Sigmoid colon (tissue), 7 donors: ENCODE measurements around the gene SOX13. TPM values are rescaled to one million over a fixed set of nuclear protein-coding genes. Genes with fewer than 3 reads are reported as not detected.

Experiments used
- DNase-seq: peaks from one replicate; pipeline ENCODE4 v3.0.0-alpha.2; 2019
- H3K27ac ChIP-seq, 4 donors: fragments of 200-600 bp; sonication (generic); one replicate each; pipeline ENCODE4 v1.5.1; 2016 to 2019; ENCODE audit warnings: mild to moderate bottlenecking in 1 of 4
- H3K27me3 ChIP-seq, 3 donors: fragments of 200-600 bp; sonication (generic); one replicate each; pipeline ENCODE4 v1.5.1; 2019; ENCODE audit warnings: mild to moderate bottlenecking in 1 of 3
- H3K36me3 ChIP-seq, 4 donors: fragments of 200-600 bp; sonication (generic); one replicate each; pipeline ENCODE4 v1.5.1; 2016 to 2019
- H3K4me1 ChIP-seq, 4 donors: fragments of 200-600 bp; sonication (generic); one replicate each; pipeline ENCODE4 v1.5.1; 2017 to 2019
- H3K4me3 ChIP-seq, 4 donors: fragments of 200-600 bp; sonication (generic); one replicate each; pipeline ENCODE4 v1.5.1; 2017 to 2019; ENCODE audit warnings: mild to moderate bottlenecking in 2 of 4, moderate library complexity in 1 of 4
- H3K9me3 ChIP-seq, 4 donors: fragments of 200-600 bp in 3 of 4; sonication (generic) in 3 of 4; one replicate each; pipeline versions ENCODE4 v1.5.1 to v1.6.1; 2013 to 2019
- CTCF ChIP-seq, 4 experiments: fragments of 450-650 bp in 3 of 4; fragments of 200-600 bp in 1 of 4; IDR thresholded peaks; one replicate each; pipeline ENCODE4 v1.5.1; 2016 to 2019; ENCODE audit warnings: antibody characterized with exemption in 4 of 4, mild to moderate bottlenecking in 3 of 4, moderate library complexity in 2 of 4
- EP300 ChIP-seq, 4 donors: sonication (generic); formaldehyde crosslinking; IDR thresholded peaks; one replicate each; pipeline ENCODE4 v1.6.1; 2017; ENCODE audit warnings: antibody characterized with exemption in 4 of 4
- POLR2A ChIP-seq, 2 donors: fragments of 450-650 bp; IDR thresholded peaks; one replicate each; pipeline ENCODE4 v1.6.1; 2016; ENCODE audit warnings: antibody characterized with exemption in 2 of 2, mild to moderate bottlenecking in 2 of 2, moderate library complexity in 2 of 2
- POLR2AphosphoS5 ChIP-seq, 4 donors: sonication (generic); formaldehyde crosslinking; IDR thresholded peaks; one replicate each; pipeline ENCODE4 v1.6.1; 2017; ENCODE audit warnings: antibody characterized with exemption in 4 of 4
- WGBS, 2 donors: extraction: QIAGEN DNeasy Blood & Tissue Kit; methylation state at CpG; one replicate each; pipeline ENCODE4 v1.1.7; 2013; 5-methylcytosine and 5-hydroxymethylcytosine counted together
- intact Hi-C: fragments of 100-400 bp; cut with DNase I; formaldehyde crosslinking; loops from one replicate; pipeline ENCODE4 v1.15.1; 2023
- polyA plus RNA-seq, 3 donors: library from polyadenylated mRNA; stranded (reverse); fragments of 200-250 nt; gene quantifications; one replicate each; pipeline ENCODE4 v1.2.3, GENCODE V29; 2013
- total RNA-seq, 4 donors: library from RNA; depleted of rRNA; stranded (reverse); fragments of >200 nt; gene quantifications; one replicate each; pipeline ENCODE4 v1.1.0, GENCODE V29; 2016
- donor health status: healthy with polysubstance abuse.
- donor health status: Bipolar disorder and iron deficiency.
- donor health status: healthy.

The SOX13 gene
- total and polyA plus RNA-seq, 7 donors: 9.6 to 58.4 (median 28.5) TPM

DNA sequence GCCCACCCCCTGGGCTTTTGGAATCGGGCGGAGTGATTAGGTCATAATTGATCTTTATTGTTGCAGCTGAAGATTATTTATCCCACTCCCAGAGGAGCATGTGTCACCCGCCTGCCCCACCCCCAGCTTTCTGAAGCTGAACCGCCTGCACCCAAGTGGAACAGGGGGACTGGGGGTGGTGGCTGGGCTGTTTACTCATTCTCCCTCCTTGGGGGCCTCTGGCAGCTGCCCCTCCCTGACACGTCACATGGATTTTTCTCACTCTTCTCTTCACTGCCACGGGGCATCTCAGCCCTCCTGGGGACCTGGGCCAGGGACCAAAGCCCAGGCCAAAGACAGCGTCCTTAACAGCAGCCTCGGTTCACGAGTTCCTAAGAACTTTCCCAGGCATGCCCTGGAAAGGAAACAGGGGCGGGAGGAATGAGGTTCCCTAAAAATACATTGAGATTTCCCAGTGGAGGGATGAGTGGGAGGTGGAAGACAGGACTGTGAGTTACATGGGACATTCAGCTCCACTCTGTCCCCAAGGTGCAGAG lies 31.6 kb upstream of the SOX13 start:
- Histone ChIP-seq H3K4me1 (peaks cover 0 to 19% (median 13%) of the 10 kb centered on the region in 4 donors), H3K36me3 (no peaks in the 10 kb centered on the region), H3K27ac (peak overlapping the region; percentile 54 to 67 (median 64)), H3K27me3 (no peaks in the 10 kb centered on the region), H3K9me3 (no peaks in the 10 kb centered on the region), H3K4me3 (no peak overlapping the region)
- DNase-seq: no peak
- TF ChIP-seq CTCF (IDR thresholded peaks at IDR 0.05) (no peak), POLR2A (IDR thresholded peaks at IDR 0.05) (no peak), POLR2AphosphoS5 (IDR thresholded peaks at IDR 0.05) (peak in 1 of 4 donors; percentile 13), EP300 (IDR thresholded peaks at IDR 0.05) (no peak)
- intact Hi-C loops: no loop called here
- 60 to 67% methylated on average over 10 of the region's 10 CpGs for WGBS, 2 donors

DNA sequence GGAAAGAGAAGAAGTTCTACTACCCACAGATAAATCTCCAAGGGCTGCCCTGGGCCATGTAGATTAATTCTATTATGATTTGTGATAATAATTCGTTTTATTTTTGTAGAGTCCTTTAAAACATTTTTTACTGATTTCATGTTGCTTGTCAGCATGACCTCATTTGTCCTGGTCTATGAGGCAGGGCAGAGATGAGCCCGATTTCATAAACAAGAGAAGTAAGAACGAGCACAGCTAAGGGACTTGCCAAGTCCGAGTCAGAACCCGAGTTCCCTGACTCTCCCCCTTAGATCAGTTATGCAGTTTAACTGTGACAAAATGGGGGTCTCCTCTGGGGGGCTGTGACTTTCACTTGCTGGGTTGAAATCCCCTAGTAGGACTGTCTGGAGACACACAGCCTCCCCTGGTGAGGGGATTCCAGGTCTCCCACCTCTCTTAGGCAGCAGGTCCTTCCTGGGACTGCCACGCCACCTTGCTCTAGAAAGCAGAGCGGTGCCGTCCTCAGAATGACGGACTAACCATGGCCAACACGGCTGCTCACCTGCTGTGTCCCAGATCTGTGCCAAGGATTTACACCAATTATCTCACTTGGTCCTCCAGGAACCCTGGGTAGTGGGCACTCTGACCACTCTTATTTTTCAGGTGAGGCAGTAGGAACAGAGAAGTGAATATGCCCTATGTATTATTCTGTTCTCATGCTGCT lies 31.0 kb upstream of the SOX13 start:
- Histone ChIP-seq H3K36me3 (no peaks in the 10 kb centered on the region), H3K27me3 (no peaks in the 10 kb centered on the region), H3K9me3 (no peaks in the 10 kb centered on the region), H3K4me1 (peaks cover 0 to 19% (median 13%) of the 10 kb centered on the region in 4 donors), H3K27ac (peak overlapping the region; percentile 54 to 67 (median 64)), H3K4me3 (no peak overlapping the region)
- TF ChIP-seq POLR2A (IDR thresholded peaks at IDR 0.05): no peak
- TF ChIP-seq CTCF (IDR thresholded peaks at IDR 0.05): no peak
- no peak for TF ChIP-seq POLR2AphosphoS5 (IDR thresholded peaks at IDR 0.05)
- TF ChIP-seq EP300 (IDR thresholded peaks at IDR 0.05): no peak
- intact Hi-C loops: no loop called here
- WGBS, 2 donors: 80 to 85% methylated on average over 10 of the region's 10 CpGs
- DNase-seq: peak; percentile 75

DNA sequence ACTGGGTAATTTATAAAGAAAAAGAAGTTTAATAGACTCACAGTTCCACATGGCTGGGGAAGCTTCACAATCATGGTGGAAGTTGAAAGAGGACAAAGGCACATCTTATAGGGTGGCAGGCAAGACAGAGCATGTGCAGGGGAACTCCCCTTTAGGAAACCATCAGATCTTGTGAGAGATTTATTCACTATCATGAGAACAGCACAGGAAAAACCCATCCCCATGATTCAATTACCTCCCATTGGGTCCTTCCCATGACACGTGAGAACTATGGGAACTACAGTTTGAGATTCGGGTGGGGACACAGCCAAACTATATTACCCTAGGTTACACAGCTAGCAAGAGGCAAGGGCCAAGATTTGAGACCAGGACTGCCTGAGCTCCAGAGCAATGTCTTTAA lies 30.4 kb upstream of the SOX13 start:
- peak overlapping the region in 3 of 4 donors; percentile 63 to 67 (median 66) for H3K27ac ChIP-seq

DNA sequence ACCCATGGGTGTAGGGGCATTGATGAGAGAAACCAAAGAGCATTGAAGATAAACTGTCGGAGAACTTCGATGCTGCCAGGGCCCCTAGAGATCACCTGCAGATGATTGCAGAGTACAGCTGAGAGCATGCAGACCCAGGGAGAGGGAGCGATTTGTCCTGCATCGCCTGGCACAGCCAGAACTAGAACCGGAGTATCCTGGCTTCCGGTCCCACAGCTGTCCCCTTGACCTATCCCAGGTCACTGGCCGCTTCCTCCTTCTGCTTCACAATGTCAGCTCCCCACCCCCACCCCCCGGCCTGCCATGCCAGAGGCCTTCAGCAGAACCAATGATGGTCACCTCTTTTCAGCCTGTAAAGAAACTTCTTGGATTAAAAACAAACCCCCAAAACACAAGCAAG lies 29.2 kb upstream of the SOX13 start:
- no peak for TF ChIP-seq CTCF (IDR thresholded peaks at IDR 0.05)
- no peak for TF ChIP-seq POLR2A (IDR thresholded peaks at IDR 0.05)
- no peak for TF ChIP-seq EP300 (IDR thresholded peaks at IDR 0.05)
- TF ChIP-seq POLR2AphosphoS5 (IDR thresholded peaks at IDR 0.05): no peak
- Histone ChIP-seq H3K4me3 (no peak overlapping the region), H3K9me3 (no peaks in the 10 kb centered on the region), H3K4me1 (peaks cover 0 to 19% (median 13%) of the 10 kb centered on the region in 4 donors), H3K36me3 (no peaks in the 10 kb centered on the region), H3K27ac (no peak overlapping the region), H3K27me3 (no peaks in the 10 kb centered on the region)
- intact Hi-C loops: no loop called here
- no peak for DNase-seq
- WGBS, 2 donors: 88 to 95% methylated on average over 8 of the region's 8 CpGs

More for the DNA sequence above, 30.4 kb upstream of the SOX13 start:
- Histone ChIP-seq H3K4me1 (peaks cover 0 to 19% (median 13%) of the 10 kb centered on the region in 4 donors), H3K36me3 (no peaks in the 10 kb centered on the region), H3K27me3 (no peaks in the 10 kb centered on the region), H3K4me3 (no peak overlapping the region), H3K9me3 (no peaks in the 10 kb centered on the region)
- no peak for TF ChIP-seq CTCF (IDR thresholded peaks at IDR 0.05)
- no peak for DNase-seq
- WGBS, 2 donors: 78 to 95% methylated on average over 2 of the region's 2 CpGs
- intact Hi-C loops: no loop called here
